ENCODE measurements around the gene OR10H3.
"Not testable (repeated sequence)": the region's sequence is repeated elsewhere in the genome, so short reads cannot be mapped to it uniquely, and the experiment has no call there.

The OR10H3 gene

DNA sequence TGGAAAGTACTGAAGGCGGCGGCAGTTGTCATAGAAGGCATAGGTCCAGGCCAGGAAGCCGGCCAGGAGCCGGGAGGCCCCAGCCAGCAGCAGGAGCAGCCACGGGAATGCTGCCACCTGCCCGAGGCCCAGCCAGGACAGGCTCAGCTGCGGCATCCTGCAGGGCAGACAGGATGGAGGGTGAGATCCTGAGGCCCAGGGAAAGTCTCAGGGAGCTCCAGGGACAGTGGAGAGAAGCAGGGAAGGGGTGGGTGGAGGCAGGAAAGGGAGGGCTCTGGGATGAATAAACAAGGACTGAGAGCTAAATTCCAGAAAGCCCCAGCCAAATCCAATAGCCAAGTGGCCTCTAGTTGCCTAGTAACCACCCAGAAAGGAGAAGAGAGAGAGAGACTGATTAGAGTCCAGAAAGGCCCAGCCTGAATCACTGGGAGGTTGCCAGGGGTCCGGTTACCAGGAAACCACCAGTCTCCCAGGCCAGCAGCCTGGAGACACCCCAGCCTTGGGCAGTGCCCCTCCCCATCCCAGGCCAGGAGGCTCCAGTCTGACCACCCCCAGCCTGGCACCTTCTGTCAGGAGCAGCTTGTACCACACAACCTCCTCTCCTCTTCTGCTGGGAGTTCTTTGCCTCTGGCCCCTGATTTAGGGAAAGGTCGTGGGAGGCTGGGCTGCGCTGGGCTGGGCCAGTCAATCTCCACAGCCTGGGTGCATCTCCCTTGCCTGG, 42.1 kb downstream of the OR10H3 start:
- DNase-seq: no peak

DNA sequence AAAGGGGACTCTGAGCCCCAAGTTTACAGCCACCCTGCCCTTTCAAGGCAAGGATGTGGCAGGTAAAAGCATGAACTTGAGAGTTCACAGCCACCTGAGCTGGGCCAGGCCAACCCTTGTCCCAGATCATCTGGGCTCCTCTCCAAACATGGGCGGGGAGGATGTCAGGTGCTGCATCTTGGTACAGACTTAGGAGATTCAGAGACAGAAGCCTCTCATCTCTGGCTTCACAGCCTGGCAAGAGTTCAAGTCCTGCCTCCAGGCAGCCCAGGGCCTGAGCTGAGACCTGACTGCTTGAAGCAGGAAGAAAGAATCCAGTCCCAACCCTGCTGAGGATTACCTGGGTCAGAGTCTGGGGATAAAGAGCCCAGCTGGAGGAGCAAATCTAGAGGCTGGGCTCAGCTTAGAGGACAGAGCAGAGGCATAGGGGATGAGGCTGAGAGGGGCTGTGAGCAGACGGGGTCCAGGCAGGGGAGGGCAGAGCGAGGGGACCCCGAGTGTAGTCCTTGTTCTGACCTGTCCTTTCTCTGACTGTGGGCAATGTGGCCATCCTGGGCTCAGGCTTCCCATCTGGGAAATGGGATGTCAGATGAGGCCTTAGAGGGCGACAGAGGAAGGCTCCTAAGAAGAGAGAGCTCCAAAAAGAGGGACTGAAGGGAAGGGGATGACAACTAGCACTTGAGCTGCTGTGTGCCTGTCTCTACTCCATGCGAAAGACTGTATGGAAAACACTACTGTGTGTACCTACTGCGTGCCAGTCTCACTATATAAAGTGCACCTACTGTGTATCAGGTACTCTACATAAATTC, 43.0 kb downstream of the OR10H3 start:
- DNase-seq: no peak

DNA sequence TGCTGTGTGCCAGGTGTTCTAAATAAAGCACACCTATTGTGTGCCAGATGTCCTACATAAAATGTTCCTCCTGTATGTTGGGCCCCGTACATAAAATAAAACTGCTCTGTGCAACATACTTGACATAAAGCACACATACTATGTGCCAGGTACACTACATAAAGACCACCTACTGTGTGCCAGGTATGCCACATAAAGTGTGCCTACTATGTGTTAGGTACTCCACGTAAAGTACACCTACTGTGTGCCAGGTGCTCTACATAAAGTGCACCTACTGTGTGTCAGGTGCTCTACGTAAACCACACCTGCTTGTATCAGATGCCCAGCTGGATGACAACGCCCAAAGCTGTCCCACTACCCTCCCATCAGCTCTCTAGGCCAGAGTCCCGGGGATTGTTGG, 43.9 kb downstream of the OR10H3 start:
- DNase-seq: no peak

DNA sequence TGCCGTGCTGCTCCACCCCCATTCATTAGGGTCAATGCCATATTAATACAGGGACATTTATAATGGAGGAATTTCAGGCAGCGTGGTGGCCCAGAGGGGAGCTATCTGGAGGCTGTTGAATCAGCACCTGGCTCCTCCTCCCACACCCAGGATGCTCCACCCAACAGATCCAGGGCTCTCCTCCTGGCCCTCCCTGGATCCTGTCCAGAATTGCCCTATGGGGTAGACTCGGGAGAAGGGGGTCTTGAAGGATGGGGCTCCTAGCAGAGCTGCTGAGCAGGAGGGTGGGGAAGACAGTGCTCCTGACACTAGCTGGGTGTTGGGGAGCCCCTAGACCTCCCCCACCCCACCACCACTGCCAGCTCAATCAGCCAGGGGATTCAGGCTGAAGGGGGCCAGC, 44.4 kb downstream of the OR10H3 start:
- DNase-seq: no peak

DNA sequence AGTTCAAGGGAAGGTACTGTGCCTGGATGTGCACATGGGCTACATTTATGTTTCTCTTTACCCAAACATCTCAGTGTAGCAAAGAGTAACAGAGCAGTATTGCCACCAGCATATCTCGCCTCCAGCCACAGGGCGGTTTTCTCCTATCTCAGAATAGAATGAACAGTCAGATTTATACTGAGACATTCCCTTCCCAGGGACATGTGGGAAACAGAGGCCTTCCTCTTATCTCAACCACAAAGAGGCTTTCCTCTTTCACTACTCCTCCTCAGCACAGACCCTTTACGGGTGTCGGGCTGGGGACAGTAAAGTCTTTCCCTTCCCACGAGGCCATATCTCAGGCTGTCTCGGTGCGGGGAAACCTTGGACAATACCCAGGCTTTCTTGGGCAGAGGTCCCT, 45.1 kb downstream of the OR10H3 start:
- not testable (repeated sequence) for DNase-seq

DNA sequence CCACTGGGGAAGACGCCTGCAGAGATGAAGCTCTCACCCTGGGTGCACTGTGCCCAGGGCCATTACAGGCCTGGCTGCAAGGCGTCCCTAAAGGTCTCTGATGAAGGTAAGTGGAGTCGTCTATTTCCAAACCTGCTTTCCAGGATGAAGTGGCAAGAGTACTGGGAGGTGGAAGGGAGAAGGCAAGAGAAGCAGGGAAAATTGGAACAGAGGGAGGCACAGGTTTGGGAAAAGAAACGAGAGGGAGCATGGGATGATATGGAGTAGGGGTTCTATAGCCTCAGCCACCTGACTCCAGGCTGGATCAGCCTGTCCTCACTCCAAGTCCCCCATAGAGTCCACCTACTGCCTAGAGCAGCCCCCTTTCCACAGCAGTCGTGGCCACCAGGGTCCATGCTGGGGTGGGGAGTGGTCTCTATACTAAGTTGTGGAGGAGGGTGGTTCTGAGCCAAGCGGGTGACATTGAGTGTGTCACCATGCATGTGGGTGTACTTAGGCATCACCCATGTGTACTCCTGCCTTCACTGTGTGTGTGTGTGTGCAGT, 49.9 kb downstream of the OR10H3 start, which contains the start of gene OR10H5:
TSS of gene OR10H5 (plus strand) at position 51 of the 545 bp plus-strand sequence. CDS start 6,388 bp downstream, outside the sequence.
- no peak for DNase-seq

DNA sequence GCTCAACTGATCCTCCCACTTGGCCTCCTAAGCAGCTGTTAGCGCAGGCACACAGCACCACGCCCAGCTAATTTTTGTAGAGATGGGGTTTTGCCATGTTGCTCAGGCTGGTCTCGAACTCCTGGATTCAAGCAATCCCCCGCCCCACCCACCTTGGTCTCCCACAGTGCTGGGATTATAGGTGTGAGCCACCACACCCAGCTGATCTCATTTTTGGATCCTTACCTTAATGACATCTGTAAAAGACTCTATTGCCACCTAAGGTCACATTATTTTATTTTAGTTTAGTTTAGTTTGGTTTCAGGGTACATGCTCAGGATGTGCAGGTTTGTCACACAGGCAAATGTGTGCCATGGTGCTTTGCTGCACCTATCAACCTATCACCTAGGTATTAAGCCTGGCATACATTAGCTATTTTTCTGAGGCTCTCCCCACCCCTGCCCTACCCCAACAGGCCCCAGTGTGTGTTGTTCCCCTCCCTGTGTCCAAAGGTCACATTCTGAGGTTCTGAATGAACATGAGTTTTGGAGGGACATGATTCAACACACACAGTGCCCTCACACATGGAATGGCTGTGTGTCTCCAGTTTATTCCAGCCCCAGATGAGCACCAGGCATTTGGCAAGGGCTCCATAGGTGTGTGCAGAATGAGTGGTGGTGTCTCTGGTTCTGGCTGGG, 50.9 kb downstream of the OR10H3 start:
- no peak for DNase-seq

DNA sequence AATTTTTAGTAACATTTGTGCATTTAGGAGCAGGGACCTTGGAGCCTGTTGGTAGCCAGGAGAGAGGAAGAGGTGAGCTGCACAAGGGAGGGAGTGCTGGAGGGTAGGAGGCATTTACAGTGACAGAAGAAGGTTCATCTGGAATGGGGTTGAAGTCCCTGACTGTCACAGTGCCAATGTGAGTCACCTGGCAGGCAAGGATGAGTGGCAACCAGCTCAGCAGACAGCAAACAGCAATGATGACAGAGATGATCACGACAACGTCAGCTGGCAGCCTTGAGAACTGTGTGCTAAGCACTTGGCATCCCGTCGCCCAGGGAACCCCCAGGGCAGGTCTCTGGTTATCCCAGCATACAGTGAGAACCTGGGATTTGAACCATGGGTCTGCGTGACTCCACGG, 52.3 kb downstream of the OR10H3 start:
- no peak for DNase-seq

Data from CD4-positive, alpha-beta T cell treated with Interleukin-15 for 1 hour (primary cell).